CD4-positive, alpha-beta memory T cell (primary cell): ENCODE data around the gene SPEM2. TPM values are rescaled to one million over a fixed set of nuclear protein-coding genes. Genes with fewer than 3 reads are reported as not detected.

Experiments used
- CTCF ChIA-PET: fragments of 350-600 bp; sonication (Branson Sonifier 250); formaldehyde crosslinking; loops from one replicate; lab custom pipeline; 2021; ENCODE audit warnings: inconsistent platforms; ENCODE audit not compliant: partially characterized antibody; lab: Charles Lee
- POLR2A ChIA-PET: fragments of 350-600 bp; sonication (Branson Sonifier 250); formaldehyde crosslinking; loops from one replicate; lab custom pipeline; 2021; ENCODE audit not compliant: partially characterized antibody; lab: Charles Lee
- DNase-seq, 5 donors: peaks; one replicate each; pipeline versions ENCODE4 v3.0.0 to v3.0.0-alpha.2; 2020 to 2022; ENCODE audit warnings: mixed read lengths in 1 of 5
- H3K27ac ChIP-seq: one replicate; pipeline ENCODE4 v1.7.0; 2013; ENCODE audit warnings: low read depth, low read length
- H3K27me3 ChIP-seq: 2 replicates; pipeline ENCODE4 v1.7.0; 2013; ENCODE audit warnings: mild to moderate bottlenecking, low read length, moderate library complexity; ENCODE audit not compliant: insufficient read depth
- H3K36me3 ChIP-seq: 2 replicates; pipeline ENCODE4 v1.7.0; 2013; ENCODE audit warnings: mild to moderate bottlenecking, low read length, moderate library complexity; ENCODE audit not compliant: insufficient read depth
- H3K4me1 ChIP-seq: 2 replicates; pipeline ENCODE4 v1.7.0; 2013; ENCODE audit warnings: mild to moderate bottlenecking, low read length, moderate library complexity; ENCODE audit not compliant: insufficient read depth
- H3K4me3 ChIP-seq, 2 donors: one replicate each; pipeline ENCODE4 v1.7.0; 2013; ENCODE audit warnings: low read length in 2 of 2, mild to moderate bottlenecking in 1 of 2
- H3K9me3 ChIP-seq, 2 donors: one replicate each; pipeline ENCODE4 v1.7.0; 2013; ENCODE audit warnings: low read length in 2 of 2, control low read depth in 1 of 2; ENCODE audit not compliant: control insufficient read depth in 1 of 2
- H3K27ac Mint-ChIP-seq, 7 donors: one replicate each; pipeline ENCODE4 v1.8.0; 2020 to 2021; ENCODE audit warnings: mixed read lengths in 7 of 7, mild to moderate bottlenecking in 6 of 7, inconsistent platforms in 3 of 7, moderate library complexity in 3 of 7
- H3K27me3 Mint-ChIP-seq, 2 donors: one replicate each; pipeline ENCODE4 v1.8.0; 2020 to 2021; ENCODE audit warnings: mixed read lengths in 2 of 2
- H3K36me3 Mint-ChIP-seq, 2 donors: one replicate each; pipeline ENCODE4 v1.8.0; 2020 to 2021; ENCODE audit warnings: mixed read lengths in 2 of 2, inconsistent platforms in 1 of 2, mild to moderate bottlenecking in 1 of 2
- H3K4me1 Mint-ChIP-seq, 4 donors: one replicate each; pipeline ENCODE4 v1.8.0; 2020 to 2021; ENCODE audit warnings: mixed read lengths in 4 of 4, mild to moderate bottlenecking in 1 of 4
- H3K4me3 Mint-ChIP-seq, 8 donors: one replicate each; pipeline ENCODE4 v1.8.0; 2020 to 2021; ENCODE audit warnings: mixed read lengths in 8 of 8, mild to moderate bottlenecking in 7 of 8, moderate library complexity in 6 of 8, inconsistent platforms in 3 of 8
- H3K9me3 Mint-ChIP-seq, 8 donors: one replicate each; pipeline ENCODE4 v1.8.0; 2020 to 2021; ENCODE audit warnings: mixed read lengths in 8 of 8, mild to moderate bottlenecking in 5 of 8, inconsistent platforms in 3 of 8, moderate library complexity in 1 of 8
- intact Hi-C: fragments of 100-400 bp; cut with micrococcal nuclease; formaldehyde crosslinking; loops from one replicate; pipeline ENCODE4 v1.15.1; 2023
- polyA plus RNA-seq, 2 donors: library from polyadenylated mRNA; unstranded; fragments of 300-500 nt; fragmentation: Illumina TruSeq; gene quantifications; one replicate each; pipeline ENCODE4 v1.2.3, GENCODE V29; 2021
- total RNA-seq, 2 experiments: library from RNA; stranded (reverse); gene quantifications; one replicate each; pipeline ENCODE4 v1.2.3, GENCODE V29; 2021

Gene SPEM2
- total and polyA plus RNA-seq, 4 experiments from 2014 or later: not detected

GRCh38 chr17:7443499-7444485, 18.4 kb downstream of the SPEM2 start:
- no peaks in the 10 kb centered on the region for H3K9me3 ChIP-seq
- H3K4me3 ChIP-seq: no peak overlapping the region
- no peaks in the 10 kb centered on the region for H3K36me3 ChIP-seq
- DNase-seq: peak in 1 of 5 donors; percentile 35
- ChIA-PET CTCF (interaction anchor here (0.8 to 1.5 kb wide), 7 partner anchors 8 to 244 kb away, joined by 3 to 6 read pairs (median 3); partner anchors contain the start of genes TMEM102 and TP53), POLR2A (interaction anchor here (0.9 to 4.4 kb wide), 6 partner anchors 8 to 140 kb away, joined by 3 to 46 read pairs (median 26); partner anchors contain the start of genes MPDU1, POLR2A, SLC35G6 and TMEM102)
- Mint-ChIP-seq H3K27me3 (peaks cover 42 to 60% of the 10 kb centered on the region in 2 donors), H3K9me3 (peaks cover 0 to 2% (median 0%) of the 10 kb centered on the region in 8 donors), H3K4me3 (peak overlapping the region in 1 of 8 donors; percentile 44), H3K4me1 (peaks cover 16 to 47% (median 33%) of the 10 kb centered on the region in 4 donors), H3K36me3 (peaks cover 0 to 11% of the 10 kb centered on the region in 2 donors), H3K27ac (peak overlapping the region in 1 of 7 donors; percentile 7)
- H3K27ac ChIP-seq: no peak overlapping the region
- H3K4me1 ChIP-seq: peaks cover 39% of the 10 kb centered on the region
- peaks cover 55% of the 10 kb centered on the region for H3K27me3 ChIP-seq
- intact Hi-C loops: no loop called here

DNA sequence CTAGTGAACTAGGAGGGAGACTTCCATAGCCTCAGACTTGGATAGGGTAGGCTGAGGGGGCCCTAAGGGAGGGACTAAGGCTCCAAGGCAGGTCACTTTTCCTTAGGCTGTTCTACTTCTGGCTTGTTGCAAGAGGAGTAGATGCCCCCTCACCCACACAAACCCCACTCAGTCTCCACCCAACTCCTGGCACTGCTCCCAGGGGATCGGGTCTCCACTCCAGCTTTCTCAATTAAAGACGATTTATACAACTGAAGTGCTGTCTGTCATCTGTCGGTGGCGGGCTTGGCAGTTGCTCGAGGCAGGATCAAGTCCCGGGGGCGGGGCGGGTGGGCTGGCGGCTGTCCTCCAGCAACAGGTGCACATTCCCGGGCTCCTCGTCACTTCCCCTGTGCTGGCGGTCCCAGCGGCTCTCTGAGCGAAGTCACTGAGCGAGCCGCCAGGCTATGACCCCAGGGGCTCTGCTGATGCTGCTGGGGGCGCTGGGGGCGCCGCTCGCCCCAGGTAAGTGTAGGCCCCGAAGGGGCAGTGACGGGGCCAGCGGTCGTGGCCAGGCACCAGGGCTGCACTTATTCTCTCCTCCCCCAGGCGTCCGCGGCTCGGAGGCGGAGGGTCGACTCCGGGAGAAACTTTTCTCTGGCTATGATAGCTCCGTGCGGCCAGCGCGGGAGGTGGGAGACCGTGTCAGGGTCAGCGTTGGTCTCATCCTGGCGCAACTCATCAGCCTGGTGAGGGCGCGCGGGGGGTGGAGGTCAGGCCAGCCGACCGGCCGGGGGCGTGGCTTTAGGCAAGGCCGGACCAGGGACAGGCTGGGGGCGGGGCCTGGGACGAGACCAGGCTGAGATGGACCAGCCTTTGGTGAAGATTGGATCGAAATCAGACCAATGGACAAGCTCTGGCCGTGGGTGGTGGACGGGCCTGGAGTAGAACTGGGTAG, 19.5 kb downstream of the SPEM2 start, which contains the start of gene CHRNB1:
Gene CHRNB1 (plus strand): TSS at position 380 of the 937 bp plus-strand sequence. CDS start 67 bp downstream, at position 447.
- intact Hi-C loops: no loop called here
- H3K27ac ChIP-seq: no peak within 1 kb of the TSS
- peaks cover 45% of the 10 kb centered on the region for H3K27me3 ChIP-seq
- peaks cover 0 to 2% (median 0%) of the 10 kb centered on the region in 8 donors for H3K9me3 Mint-ChIP-seq
- peak within 1 kb of the TSS in 5 of 7 donors; percentile 29 to 76 (median 57) for H3K27ac Mint-ChIP-seq
- H3K4me1 Mint-ChIP-seq: peaks cover 11 to 40% (median 28%) of the 10 kb centered on the region in 4 donors
- peak within 1 kb of the TSS; percentile 75 to 88 (median 83) for H3K4me3 Mint-ChIP-seq
- H3K4me3 ChIP-seq: peak within 1 kb of the TSS in 1 of 2 donors; percentile 11
- POLR2A ChIA-PET: interaction anchor here (0.8 to 4.4 kb wide), 10 partner anchors 9 to 139 kb away, joined by 3 to 46 read pairs (median 6); partner anchors contain the start of genes MPDU1, POLR2A, SLC35G6 and TMEM102
- peaks cover 39 to 58% of the 10 kb centered on the region in 2 donors for H3K27me3 Mint-ChIP-seq
- peaks cover 0 to 13% of the 10 kb centered on the region in 2 donors for H3K36me3 Mint-ChIP-seq
- H3K4me1 ChIP-seq: peaks cover 31% of the 10 kb centered on the region
- CTCF ChIA-PET: interaction anchor here (0.8 to 3.8 kb wide), 5 partner anchors 8 to 69 kb away, joined by 3 to 32 read pairs (median 4); partner anchors contain the start of gene TMEM102
- H3K9me3 ChIP-seq: no peaks in the 10 kb centered on the region
- peak in 1 of 5 donors; percentile 16 for DNase-seq
- no peaks in the 10 kb centered on the region for H3K36me3 ChIP-seq

GRCh38 chr17:7445619-7445968, 20.2 kb downstream of the SPEM2 start:
- Histone ChIP-seq H3K27me3 (peaks cover 41% of the 10 kb centered on the region), H3K4me3 (peak overlapping the region in 1 of 2 donors; percentile 11), H3K4me1 (peaks cover 24% of the 10 kb centered on the region), H3K9me3 (no peaks in the 10 kb centered on the region), H3K27ac (no peak overlapping the region), H3K36me3 (no peaks in the 10 kb centered on the region)
- Mint-ChIP-seq H3K27ac (peak overlapping the region in 5 of 7 donors; percentile 29 to 76 (median 57)), H3K4me1 (peaks cover 9 to 33% (median 22%) of the 10 kb centered on the region in 4 donors), H3K36me3 (peaks cover 1 to 13% of the 10 kb centered on the region in 2 donors), H3K9me3 (peaks cover 0 to 2% (median 0%) of the 10 kb centered on the region in 8 donors), H3K27me3 (peaks cover 36 to 54% of the 10 kb centered on the region in 2 donors), H3K4me3 (peak overlapping the region; percentile 75 to 88 (median 83))
- ChIA-PET CTCF (interaction anchor here (0.8 to 3.8 kb wide), 2 partner anchors 9 kb away, joined by 3 to 32 read pairs; no protein-coding TSS in a partner anchor), POLR2A (interaction anchor here (0.8 to 4.4 kb wide), 9 partner anchors 9 to 133 kb away, joined by 3 to 46 read pairs (median 5); partner anchors contain the start of genes POLR2A, SLC35G6, TMEM102 and ZBTB4)
- intact Hi-C loops: no loop called here
- DNase-seq: peak; percentile 32 to 55 (median 42)

- peaks cover 9 to 30% (median 21%) of the 10 kb centered on the region in 4 donors for H3K4me1 Mint-ChIP-seq
- peaks cover 0 to 2% (median 0%) of the 10 kb centered on the region in 8 donors for H3K9me3 Mint-ChIP-seq
- H3K27me3 Mint-ChIP-seq: peaks cover 25 to 38% of the 10 kb centered on the region in 2 donors
- POLR2A ChIA-PET: interaction anchor here (0.9 to 1.2 kb wide), 2 partner anchors 12 to 36 kb away, joined by 3 to 4 read pairs; partner anchors contain the start of gene POLR2A
- Histone ChIP-seq H3K36me3 (no peaks in the 10 kb centered on the region), H3K27me3 (peaks cover 33% of the 10 kb centered on the region), H3K4me3 (no peak overlapping the region), H3K4me1 (peaks cover 18% of the 10 kb centered on the region), H3K9me3 (no peaks in the 10 kb centered on the region), H3K27ac (no peak overlapping the region)
- peaks cover 1 to 13% of the 10 kb centered on the region in 2 donors for H3K36me3 Mint-ChIP-seq
- CTCF ChIA-PET: interaction anchor here (3.8 kb wide), 1 partner anchor 11 kb away, joined by 32 read pairs; no protein-coding TSS in a partner anchor
- DNase-seq: no peak
- intact Hi-C loops: no loop called here
- H3K4me3 Mint-ChIP-seq: no peak overlapping the region
- no peak overlapping the region for H3K27ac Mint-ChIP-seq
These were observed 23.0 kb downstream of the SPEM2 start for GRCh38 chr17:7448461-7448860.

GRCh38 chr17:7459961-7460545, 34.6 kb downstream of the SPEM2 start:
- CTCF ChIA-PET: interaction anchor here (0.6 to 1.4 kb wide), 2 partner anchors 23 to 115 kb away, joined by 4 to 5 read pairs; no protein-coding TSS in a partner anchor
- no peak for DNase-seq
- Mint-ChIP-seq H3K36me3 (peaks cover 6 to 33% of the 10 kb centered on the region in 2 donors), H3K27ac (no peak overlapping the region), H3K27me3 (no peaks in the 10 kb centered on the region), H3K4me3 (peak overlapping the region in 1 of 8 donors; percentile 7), H3K9me3 (peaks cover 0 to 5% (median 0%) of the 10 kb centered on the region in 8 donors), H3K4me1 (peaks cover 13 to 26% (median 19%) of the 10 kb centered on the region in 4 donors)
- no peak overlapping the region for H3K27ac ChIP-seq
- H3K9me3 ChIP-seq: no peaks in the 10 kb centered on the region
- H3K4me1 ChIP-seq: peaks cover 10% of the 10 kb centered on the region
- H3K36me3 ChIP-seq: no peaks in the 10 kb centered on the region
- H3K4me3 ChIP-seq: no peak overlapping the region
- intact Hi-C loops: loop anchor here (5.0 kb wide), 1 partner anchor 227 kb away; the partner anchor contains the start of genes TP53 and WRAP53
- H3K27me3 ChIP-seq: no peaks in the 10 kb centered on the region
- POLR2A ChIA-PET: interaction anchor here (1.4 to 23.4 kb wide), 2 partner anchors 14 to 22 kb away, joined by 3 to 398 read pairs; partner anchors contain the start of genes POLR2A, SLC35G6 and ZBTB4
